Kasumi-1 (cell line): Measurements from ENCODE around the gene DUSP28.
"Not testable (repeated sequence)": the region's sequence is repeated elsewhere in the genome, so short reads cannot be mapped to it uniquely, and the experiment has no call there.

Source experiments
- DNase-seq, 2 experiments: peaks; one replicate each; lab custom pipeline; 2025; lab: John Stamatoyannopoulos, UW

Gene DUSP28

GRCh38 chr2:240527153-240527750 is 32.9 kb upstream of the DUSP28 start:
- DNase-seq = no peak

- no peak for DNase-seq
These were observed 31.6 kb upstream of the DUSP28 start for GRCh38 chr2:240528406-240529040.

DNA sequence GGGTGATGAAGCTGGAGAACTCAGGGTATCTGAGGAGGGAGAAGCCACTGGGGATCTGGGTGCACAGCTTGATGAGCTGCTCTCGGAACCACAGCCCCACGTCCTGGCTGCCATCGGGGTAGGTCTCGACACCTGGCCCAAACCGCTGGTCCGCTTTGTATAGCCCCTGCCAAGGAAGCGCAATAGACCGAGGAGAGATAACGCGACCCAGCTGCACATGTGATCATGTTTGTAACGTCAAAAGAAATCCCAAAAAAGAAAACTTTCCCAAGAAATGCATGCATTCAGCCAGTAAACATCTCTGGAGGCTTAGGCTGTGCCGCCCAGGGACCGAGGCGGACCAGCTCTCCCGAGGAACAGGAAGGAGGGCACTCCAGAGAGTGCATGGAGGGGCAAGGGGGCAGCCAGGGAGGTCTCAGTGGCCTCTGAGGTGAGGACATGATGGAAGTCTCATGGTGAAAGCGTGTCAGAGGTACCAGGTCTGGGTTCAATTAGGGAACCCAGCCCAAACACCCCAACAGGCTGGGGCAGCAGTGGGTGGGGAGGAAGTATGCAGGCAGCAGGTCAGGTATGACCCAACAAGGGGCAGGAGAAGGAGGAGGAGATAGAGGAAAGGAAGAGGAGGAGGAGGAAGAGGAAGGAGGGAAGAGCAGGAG is 30.7 kb upstream of the DUSP28 start:
- DNase-seq = no peak

DNA sequence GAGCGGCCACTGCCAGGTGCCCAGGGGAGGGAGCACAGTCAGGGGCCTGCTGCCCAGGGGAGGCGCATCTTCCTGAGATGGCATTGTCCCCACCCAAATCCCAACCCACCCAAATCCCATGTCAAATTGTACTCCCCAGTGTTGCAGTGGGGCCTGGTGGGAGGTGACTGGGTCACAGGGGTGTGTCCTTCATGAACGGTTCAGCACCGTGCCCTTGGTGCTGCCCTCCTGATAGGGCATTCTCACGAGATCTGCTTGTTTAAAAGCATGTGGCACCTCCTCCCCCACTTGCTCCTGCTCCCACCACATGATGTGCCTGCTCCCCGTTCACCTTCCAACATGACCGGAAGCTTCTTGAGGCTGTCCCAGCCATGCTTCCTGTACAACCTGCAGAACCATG is 30.0 kb upstream of the DUSP28 start:
- DNase-seq = no peak

DNA sequence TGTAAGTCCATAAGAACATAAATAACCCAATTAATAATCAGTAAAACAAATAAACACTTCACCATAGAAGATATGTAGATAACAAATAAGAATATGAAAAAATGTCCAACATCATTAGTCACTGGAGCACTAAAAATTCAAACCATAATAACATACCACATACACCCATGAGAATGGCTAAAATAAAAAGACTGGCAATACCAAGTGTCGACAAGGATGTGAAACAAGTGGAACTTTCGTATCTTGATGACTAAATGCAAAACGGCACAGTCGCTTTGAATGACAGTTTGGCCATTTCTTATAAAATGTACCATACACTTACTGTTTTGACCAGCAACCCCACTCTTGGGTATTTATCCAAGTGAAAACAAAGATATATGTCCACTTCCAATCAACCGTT is 29.1 kb upstream of the DUSP28 start:
- DNase-seq = no peak

DNA sequence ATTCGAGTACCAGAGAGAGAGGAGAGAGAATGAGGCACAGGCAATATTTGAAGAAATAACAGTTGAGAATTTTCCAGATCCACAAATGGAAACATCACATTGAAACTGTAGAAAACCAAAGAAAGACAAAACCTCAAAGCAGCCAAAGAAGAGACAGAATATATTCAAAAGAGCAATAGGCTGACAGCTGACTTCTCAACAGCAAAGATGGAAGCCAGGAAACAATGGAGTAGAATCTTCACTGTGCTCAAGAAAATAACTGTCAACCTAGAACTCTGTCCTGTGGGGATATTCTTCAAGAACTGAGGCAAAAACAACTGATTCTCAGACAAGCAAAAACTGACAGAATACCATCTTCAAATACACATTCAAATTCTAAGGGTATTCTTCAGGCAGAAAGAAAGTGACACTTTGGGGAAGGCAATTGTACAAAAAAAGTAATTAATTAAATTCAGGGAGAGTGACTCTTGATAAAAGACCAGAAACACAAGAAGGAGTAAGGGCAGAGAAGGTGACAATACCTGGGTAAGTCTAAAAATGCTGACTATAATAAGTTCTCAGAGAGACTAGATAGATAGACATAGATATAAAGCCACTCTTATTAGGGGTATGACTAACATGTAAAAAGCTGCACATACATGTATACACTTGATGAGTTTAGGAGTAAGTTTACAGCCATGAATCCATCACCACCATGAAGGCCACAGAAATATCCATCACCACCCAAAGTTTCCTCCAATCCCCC is 28.0 kb upstream of the DUSP28 start:
- DNase-seq = peak in 1 of 2 experiments; percentile 3

GRCh38 chr2:240538031-240538780 is 22.0 kb upstream of the DUSP28 start:
- no peak for DNase-seq

- not testable (repeated sequence) for DNase-seq
These were observed 21.1 kb upstream of the DUSP28 start for GRCh38 chr2:240539101-240539500.

DNA sequence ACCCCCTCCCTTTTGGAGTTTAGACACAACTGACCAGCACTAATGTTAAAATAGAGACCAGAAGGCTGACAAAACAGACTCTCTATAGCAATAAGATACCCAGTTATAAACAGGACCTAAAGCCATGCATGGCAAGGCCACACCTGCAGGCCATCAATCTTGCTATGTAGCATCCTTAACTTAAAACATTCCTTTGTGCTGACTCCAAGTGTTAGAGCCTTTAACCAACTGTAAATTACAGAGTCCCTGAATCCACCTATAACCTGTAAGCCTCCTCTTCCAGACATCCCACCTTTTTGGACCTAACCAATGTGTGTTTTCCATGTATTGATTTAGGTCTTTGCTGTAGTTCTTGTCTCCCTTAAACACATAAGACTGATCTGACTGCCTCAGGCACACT is 20.3 kb upstream of the DUSP28 start:
- no peak for DNase-seq

DNA sequence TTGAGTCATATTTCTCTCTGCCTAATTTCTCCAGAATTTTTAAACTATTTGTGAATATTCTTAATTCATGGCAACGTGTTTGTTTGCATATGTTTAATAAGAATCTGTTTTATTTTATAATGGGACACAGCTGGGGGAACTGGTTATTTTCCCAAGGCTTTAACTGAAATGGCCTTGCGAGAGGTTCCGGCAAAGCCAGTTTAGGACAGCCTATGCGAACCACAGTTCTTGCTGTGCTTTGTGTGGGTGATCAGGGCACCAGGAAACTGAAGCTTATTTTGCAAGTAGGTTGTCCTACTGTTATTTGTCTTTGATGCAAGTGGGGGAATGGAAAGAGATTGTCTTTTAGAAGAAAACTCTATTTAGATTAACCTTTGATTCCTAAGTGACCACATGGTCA is 8.9 kb upstream of the DUSP28 start:
- no peak for DNase-seq

DNA sequence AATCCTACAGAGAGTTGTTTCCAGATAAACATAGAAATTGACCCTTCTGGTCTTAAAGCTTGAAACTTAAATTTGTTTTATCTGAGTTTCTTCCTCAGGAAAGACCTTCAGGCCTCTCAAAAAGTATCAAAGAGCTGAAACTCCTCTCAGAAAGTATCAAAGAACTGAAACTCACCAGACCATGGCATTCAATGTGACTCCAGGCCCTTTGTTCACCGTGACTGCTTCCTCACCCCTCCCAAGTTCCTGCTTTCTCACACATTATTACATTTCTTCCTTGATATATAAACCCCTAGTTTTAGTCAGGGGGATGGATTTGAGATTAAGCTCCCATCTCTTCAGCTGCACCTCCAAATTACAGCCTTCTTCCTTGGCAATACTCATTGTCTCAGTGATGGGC is 8.3 kb upstream of the DUSP28 start:
- no peak for DNase-seq

GRCh38 chr2:240553956-240554480 is 6.1 kb upstream of the DUSP28 start:
- no peak for DNase-seq

GRCh38 chr2:240554767-240555493 is 5.2 kb upstream of the DUSP28 start:
- no peak for DNase-seq

DNA sequence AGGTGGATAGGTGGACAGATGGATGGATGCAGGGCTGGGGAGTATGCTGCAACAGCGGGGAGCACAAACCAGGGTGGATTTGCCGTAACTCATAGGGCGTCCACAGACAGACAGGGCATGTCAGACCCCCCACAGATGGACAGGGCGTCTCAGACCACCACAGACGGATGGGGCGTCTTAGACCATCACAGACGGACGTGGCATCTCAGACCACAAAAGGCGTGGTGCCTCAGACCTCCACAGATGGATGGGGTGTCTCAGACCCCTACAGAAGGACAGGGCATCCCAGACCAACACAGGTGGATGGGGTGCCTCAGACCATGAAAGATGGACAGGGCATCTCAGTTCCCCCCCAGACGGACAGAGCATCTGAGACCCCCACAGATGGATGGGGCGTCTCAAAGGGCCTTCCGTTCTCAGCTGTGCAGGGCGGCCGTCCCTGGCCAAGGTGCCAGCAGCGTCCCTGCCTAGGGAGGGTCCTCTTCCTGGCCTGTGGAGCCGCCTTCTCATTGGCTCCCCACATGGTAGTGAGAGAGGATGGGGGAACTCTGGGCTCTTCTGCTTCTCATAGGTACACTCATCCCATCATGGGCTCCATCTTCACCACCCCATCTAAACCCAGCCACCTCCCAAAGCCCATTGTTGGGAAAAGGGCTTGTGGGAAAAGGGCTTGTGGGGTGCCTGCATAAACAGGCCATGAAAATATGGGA is 4.5 kb upstream of the DUSP28 start:
- DNase-seq = no peak

GRCh38 chr2:240556553-240557100 is 3.5 kb upstream of the DUSP28 start:
- peak; percentile 16 to 23 for DNase-seq

DNA sequence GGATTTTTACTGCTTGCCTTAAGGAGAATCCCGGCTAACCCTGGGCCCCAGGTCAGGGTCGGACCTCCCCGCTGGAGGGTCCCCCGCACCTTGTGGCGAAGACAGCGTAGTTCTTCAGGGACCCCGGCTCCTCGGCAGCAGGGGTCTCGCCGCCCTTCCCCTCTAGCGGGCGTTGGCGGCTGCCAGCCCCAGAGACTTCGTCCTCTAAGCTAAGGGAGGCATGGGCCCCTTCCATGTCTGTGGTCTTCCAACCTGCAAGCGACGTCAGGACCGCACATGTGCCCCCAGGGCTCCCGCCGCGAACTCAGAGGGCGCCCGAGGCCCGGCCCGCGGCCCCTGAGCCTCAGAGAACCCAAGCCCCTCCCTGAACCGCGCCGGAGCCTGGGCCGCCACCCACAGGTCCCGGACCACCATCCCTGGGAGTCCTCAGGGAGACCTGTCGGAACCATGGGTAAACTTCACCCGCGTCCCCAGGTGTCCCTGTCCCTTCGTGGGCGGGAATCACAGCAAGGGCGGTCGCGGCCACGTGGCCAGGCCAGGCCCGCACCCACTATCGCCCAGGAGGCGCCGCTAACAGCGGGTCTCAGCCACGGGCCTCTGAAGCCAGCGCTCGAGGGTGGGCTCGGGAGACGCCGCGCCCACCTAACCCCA is 2.9 kb upstream of the DUSP28 start:
- DNase-seq = no peak

- no peak for DNase-seq
These were observed 2.3 kb upstream of the DUSP28 start, which contains the start of gene ANKMY1 for GRCh38 chr2:240557808-240558207. Gene ANKMY1 (minus strand): TSS chr2:240557988. CDS start chr2:240557335, 653 bp downstream.

- no peak for DNase-seq
These were observed 1.9 kb upstream of the DUSP28 start for GRCh38 chr2:240558236-240558761.

DNA sequence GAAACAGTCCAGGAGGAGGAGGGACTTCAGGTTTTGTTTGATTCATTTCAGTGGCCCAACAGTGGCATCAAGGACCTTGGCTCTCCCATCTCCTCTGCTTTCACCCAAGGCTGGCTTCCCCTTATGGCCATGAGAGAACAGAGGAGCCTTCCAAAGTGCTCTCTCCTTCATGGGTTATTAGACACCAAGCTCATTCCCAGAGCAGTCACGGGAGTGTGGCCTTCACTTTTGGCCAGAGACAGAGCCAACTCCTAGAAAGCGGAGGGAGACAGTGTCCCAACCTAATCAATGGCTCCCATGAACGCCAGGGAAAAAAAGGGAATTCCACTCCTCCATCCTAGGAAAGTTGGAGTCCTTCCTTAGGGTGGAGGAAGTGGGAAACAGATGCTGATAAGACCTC is 871 bp upstream of the DUSP28 start:
- DNase-seq = no peak
